Astrocyte of the cerebellum (primary cell): ENCODE measurements around the gene MLLT11.

Source experiments
- DNase-seq: peaks from one replicate; pipeline ENCODE4 v3.0.0-alpha.2; 2011; ENCODE audit warnings: low read depth
- H3K4me3 ChIP-seq: 2 replicates; pipeline ENCODE4 v1.5.1; 2011; ENCODE audit warnings: mild to moderate bottlenecking, low read depth, low read length, moderate library complexity
- in situ Hi-C: cut with HindIII; loops from 2 replicates; pipeline ENCODE4 v1.10.0; 2017; ENCODE audit warnings: low sequenced_read_pairs
- TF ChIP-seq, protein P1 (sequence below): IDR thresholded peaks from 2 replicates; pipeline ENCODE4 v1.5.1; 2012; ENCODE audit warnings: low read length, low read depth, moderate library complexity, mild to moderate bottlenecking; ENCODE audit errors: missing control alignments

MLLT11 gene

GRCh38 chr1:151062741-151063371 lies 2.7 kb downstream of the MLLT11 start:
- no peak overlapping the region for H3K4me3 ChIP-seq
- no peak for DNase-seq
- in situ Hi-C loops = no loop called here
- TF ChIP-seq, protein P1, sequence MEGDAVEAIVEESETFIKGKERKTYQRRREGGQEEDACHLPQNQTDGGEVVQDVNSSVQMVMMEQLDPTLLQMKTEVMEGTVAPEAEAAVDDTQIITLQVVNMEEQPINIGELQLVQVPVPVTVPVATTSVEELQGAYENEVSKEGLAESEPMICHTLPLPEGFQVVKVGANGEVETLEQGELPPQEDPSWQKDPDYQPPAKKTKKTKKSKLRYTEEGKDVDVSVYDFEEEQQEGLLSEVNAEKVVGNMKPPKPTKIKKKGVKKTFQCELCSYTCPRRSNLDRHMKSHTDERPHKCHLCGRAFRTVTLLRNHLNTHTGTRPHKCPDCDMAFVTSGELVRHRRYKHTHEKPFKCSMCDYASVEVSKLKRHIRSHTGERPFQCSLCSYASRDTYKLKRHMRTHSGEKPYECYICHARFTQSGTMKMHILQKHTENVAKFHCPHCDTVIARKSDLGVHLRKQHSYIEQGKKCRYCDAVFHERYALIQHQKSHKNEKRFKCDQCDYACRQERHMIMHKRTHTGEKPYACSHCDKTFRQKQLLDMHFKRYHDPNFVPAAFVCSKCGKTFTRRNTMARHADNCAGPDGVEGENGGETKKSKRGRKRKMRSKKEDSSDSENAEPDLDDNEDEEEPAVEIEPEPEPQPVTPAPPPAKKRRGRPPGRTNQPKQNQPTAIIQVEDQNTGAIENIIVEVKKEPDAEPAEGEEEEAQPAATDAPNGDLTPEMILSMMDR = no peak

GRCh38 chr1:151065089-151065645 lies 5.0 kb downstream of the MLLT11 start:
- H3K4me3 ChIP-seq = no peak overlapping the region
- TF ChIP-seq, protein P1 = no peak
- no peak for DNase-seq
- in situ Hi-C loops = no loop called here

GRCh38 chr1:151067185-151067584 lies 7.0 kb downstream of the MLLT11 start:
- in situ Hi-C loops = no loop called here

DNA sequence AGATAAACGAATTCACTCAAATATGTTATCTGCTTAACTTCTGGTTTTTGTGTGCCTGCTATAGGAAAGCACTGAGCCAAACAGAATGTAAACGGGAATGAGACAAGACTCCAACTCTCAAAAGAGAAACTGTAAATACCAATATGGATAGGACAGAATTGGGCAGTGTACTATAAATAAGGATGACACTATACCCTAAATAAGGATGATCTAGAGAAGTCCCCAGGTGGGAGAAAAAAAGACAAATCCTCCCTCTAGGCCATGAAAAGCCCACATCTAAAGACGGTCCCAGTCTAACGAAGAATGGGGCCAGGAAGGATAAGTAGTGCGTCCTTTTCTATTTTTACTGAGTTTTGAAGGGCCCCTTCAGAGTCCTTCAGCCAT lies 8.9 kb downstream of the MLLT11 start:
- TF ChIP-seq, protein P1 = no peak
- H3K4me3 ChIP-seq = no peak overlapping the region
- no peak for DNase-seq
- in situ Hi-C loops = no loop called here

More at GRCh38 chr1:151067185-151067584, 7.0 kb downstream of the MLLT11 start:
- no peak overlapping the region for H3K4me3 ChIP-seq
- DNase-seq = no peak
- TF ChIP-seq, protein P1 = no peak

GRCh38 chr1:151070474-151071276 lies 10.5 kb downstream of the MLLT11 start, which contains the start of gene GABPB2:
Gene GABPB2 (plus strand): TSS chr1:151070761. CDS start chr1:151088190, 17,429 bp downstream.
- peak; percentile 96 for DNase-seq
- in situ Hi-C loops = no loop called here
- TF ChIP-seq, protein P1 = peak; percentile 87
- peak within 1 kb of the TSS; percentile 68 for H3K4me3 ChIP-seq

DNA sequence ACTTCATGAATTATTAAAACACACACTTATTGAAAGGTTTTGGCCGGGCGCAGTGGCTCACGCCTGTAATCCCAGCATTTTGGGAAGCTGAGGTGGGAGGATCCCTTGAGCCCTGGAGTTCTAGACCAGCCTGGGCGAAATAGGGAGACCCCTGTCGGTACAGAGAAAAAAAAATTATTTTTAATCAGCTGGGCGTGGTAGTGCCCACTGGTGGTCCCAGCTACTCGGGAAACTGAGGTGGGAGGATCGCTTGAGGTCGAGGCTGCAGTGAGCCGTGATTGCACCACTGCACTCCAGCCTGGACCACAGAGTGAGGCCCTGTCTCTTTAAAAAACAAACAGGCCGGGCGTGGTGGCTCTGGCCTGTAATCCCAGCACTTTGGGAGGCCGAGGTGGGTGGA lies 12.0 kb downstream of the MLLT11 start:
- in situ Hi-C loops = no loop called here
- TF ChIP-seq, protein P1 = no peak
- no peak overlapping the region for H3K4me3 ChIP-seq
- no peak for DNase-seq
